Activated naive CD4-positive, alpha-beta T cell treated with anti-CD3 and anti-CD28 coated beads, Interleukin-2, amount 10 ng/mL, durations not matched to agents 5 hours and 36 hours (primary cell): ENCODE results near the gene VN1R4. TPM values are rescaled to one million over a fixed set of nuclear protein-coding genes. Genes with fewer than 3 reads are reported as not detected.

ENCODE experiments used
- total RNA-seq, 2 experiments: library from RNA; stranded (reverse); gene quantifications; one replicate each; pipeline ENCODE4 v1.2.3, GENCODE V29; 2021

VN1R4 gene
- not detected for total RNA-seq

GRCh38 chr19:53267623-53268022, at the start of gene VN1R4:
TSS of gene VN1R4 (minus strand) at chr19:53267723. CDS start at chr19:53267665, 58 bp downstream.

GRCh38 chr19:53257715-53258342, 9.7 kb downstream of the VN1R4 start, which contains the start of gene VN1R2:
TSS of gene VN1R2 (plus strand) at chr19:53258292. CDS start at chr19:53258376, 84 bp downstream.

DNA sequence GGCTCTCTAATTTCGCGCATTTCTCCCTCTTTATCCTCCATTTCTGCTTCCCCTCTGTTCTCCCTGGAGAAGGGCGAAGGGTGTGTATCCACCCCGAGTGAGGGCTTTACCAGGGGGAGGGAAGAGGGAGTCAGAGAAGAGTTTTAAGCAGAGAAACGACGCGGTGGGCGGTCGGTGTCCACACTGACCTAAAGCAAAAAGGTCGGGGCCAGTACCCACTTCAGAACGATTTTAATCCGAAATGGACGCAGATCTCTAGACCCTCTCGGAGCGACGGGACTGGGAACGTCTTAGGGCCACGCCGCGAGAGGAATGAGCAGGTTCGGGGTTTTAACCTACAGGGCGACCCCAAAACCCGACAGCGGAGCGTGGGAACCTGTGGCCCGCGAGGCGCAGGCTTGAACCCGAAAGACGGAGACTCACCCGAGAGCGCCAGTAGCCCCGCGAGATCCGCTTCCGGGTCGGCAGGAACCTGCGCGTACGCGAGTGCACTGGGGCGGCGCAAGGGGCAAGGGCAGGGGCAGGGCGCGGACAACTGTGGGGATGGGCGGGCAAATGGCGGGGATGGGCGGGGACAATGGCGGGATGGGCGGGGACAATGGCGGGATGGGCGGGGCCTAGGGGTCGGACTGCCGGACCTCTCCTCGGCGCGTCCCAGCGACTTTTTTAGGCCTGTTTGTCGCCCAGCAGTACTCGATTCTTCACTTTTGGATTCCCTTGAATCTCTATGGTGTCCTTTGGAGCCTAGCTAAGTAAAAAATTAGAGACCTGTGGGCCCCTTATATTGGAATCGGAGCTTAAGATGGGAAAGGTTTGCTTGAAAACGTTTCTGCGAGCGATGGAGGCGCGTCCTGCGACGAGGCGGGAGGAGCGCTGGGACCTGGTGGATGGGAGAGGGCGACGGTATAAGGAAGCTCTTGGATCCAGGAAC, 12.8 kb downstream of the VN1R4 start, which contains the start of gene ZNF677:
ZNF677 (minus strand) TSS at position 463 of the 931 bp plus-strand sequence. CDS start 3,323 bp downstream, outside the sequence.

Other genes starting within 250 kb of the VN1R4 start
- gene ERVV-2, start 223.0 kb downstream of the VN1R4 start, total RNA-seq, result not detected
- gene ZNF160, start 164.3 kb downstream of the VN1R4 start, total RNA-seq, result 10 to 100 TPM; 51.8 to 54.1 TPM
- 1 to 10 TPM in 1 of 2 experiments, under 1 TPM in 1; 0.58 to 1.1 TPM for gene ZNF415, start 134.8 kb downstream of the VN1R4 start, total RNA-seq
- 10 to 100 TPM; 10.2 to 12.9 TPM for gene ZNF347, start 108.7 kb downstream of the VN1R4 start, total RNA-seq
- gene ZNF665, start 74.4 kb downstream of the VN1R4 start, total RNA-seq, result 1 to 10 TPM; 3.7 to 4.8 TPM
- 1 to 10 TPM; 9.1 to 9.4 TPM for gene ZNF677, start 12.8 kb downstream of the VN1R4 start, total RNA-seq
- gene VN1R2, start 9.4 kb downstream of the VN1R4 start, total RNA-seq, result not detected
- 10 to 100 TPM; 10.4 to 11.0 TPM for gene ZNF845, start 66.0 kb upstream of the VN1R4 start, total RNA-seq
- 10 to 100 TPM; 20.0 to 22.8 TPM for gene ZNF525, start 98.0 kb upstream of the VN1R4 start, total RNA-seq
- gene ZNF765, start 127.4 kb upstream of the VN1R4 start, total RNA-seq, result 10 to 100 TPM; 14.3 to 15.7 TPM
- gene ZNF761, start 164.3 kb upstream of the VN1R4 start, total RNA-seq, result 10 to 100 TPM; 13.9 to 14.2 TPM
- gene ZNF813, start 200.0 kb upstream of the VN1R4 start, total RNA-seq, result 1 to 10 TPM; 5.8 to 7.1 TPM